Measurements from ENCODE around the gene GRIK4.

GRIK4 gene

DNA sequence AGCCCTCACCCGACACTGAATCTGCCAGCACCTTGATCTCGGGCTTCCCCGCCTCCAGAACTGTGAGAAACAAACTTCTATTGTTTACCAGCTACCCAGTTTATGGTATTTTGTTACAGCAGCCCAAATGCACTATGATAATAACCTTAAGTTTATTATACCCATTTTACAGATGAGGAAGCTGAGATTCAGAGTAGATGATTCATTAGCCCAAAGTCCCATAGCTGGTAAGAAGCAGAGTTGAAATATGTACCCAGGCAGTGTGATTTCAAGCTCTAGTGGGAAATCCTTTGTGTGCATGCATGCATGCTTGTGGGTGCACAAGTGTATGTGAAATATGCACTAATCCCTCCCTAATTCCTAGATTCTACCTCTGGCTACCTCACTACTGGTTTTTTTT lies 7.9 kb downstream of the GRIK4 start:
- no peaks in the 10 kb centered on the region for H3F3A ChIP-seq (ENCODE audit: low read depth)
- no peaks in the 10 kb centered on the region for H3K9me3 ChIP-seq (ENCODE audit: insufficient read depth, low read depth, low read length)
- no peak overlapping the region for H2AFZ ChIP-seq (ENCODE audit: low read length)
- no peaks in the 10 kb centered on the region for H4K20me1 ChIP-seq (ENCODE audit: insufficient read depth, low read length, poor library complexity, severe bottlenecking)
- no peak overlapping the region for H3K9ac ChIP-seq (ENCODE audit: low read depth, low read length, poor library complexity, severe bottlenecking)
- no peaks in the 10 kb centered on the region for H3K4me1 ChIP-seq (ENCODE audit: insufficient read depth, low read length, poor library complexity, severe bottlenecking)
- no peak overlapping the region for H3K4me3 ChIP-seq (ENCODE audit: low read length, poor library complexity, severe bottlenecking)
- no peak for TF ChIP-seq EZH2phosphoT487 (IDR thresholded peaks at IDR 0.05; ENCODE audit: borderline replicate concordance)
- no peak for TF ChIP-seq CTCF (conservative IDR thresholded peaks at IDR 0.05; ENCODE audit: low read length)
- no peaks in the 10 kb centered on the region for H3K79me2 ChIP-seq (ENCODE audit: insufficient read depth, low read length)
- no peak overlapping the region for H3K4me2 ChIP-seq (ENCODE audit: low read depth, low read length, poor library complexity, severe bottlenecking)
- H3K27me3 ChIP-seq (ENCODE audit: insufficient read depth, low read length, poor library complexity, severe bottlenecking): no peaks in the 10 kb centered on the region
- no peaks in the 10 kb centered on the region for H3K36me3 ChIP-seq (ENCODE audit: insufficient read depth, low read length)
- no peaks in the 10 kb centered on the region for H3K9me2 ChIP-seq (replicated peaks; ENCODE audit: low read depth, low read length)

GRCh38 chr11:120520091-120520822 lies 8.7 kb downstream of the GRIK4 start:
- Histone ChIP-seq H4K20me1 (ENCODE audit: insufficient read depth, low read length, poor library complexity, severe bottlenecking) (no peaks in the 10 kb centered on the region), H3K9me3 (ENCODE audit: insufficient read depth, low read depth, low read length) (no peaks in the 10 kb centered on the region), H3K36me3 (ENCODE audit: insufficient read depth, low read length) (no peaks in the 10 kb centered on the region), H3K79me2 (ENCODE audit: insufficient read depth, low read length) (no peaks in the 10 kb centered on the region), H3K4me2 (ENCODE audit: low read depth, low read length, poor library complexity, severe bottlenecking) (no peak overlapping the region), H3F3A (ENCODE audit: low read depth) (no peaks in the 10 kb centered on the region), H3K27me3 (ENCODE audit: insufficient read depth, low read length, poor library complexity, severe bottlenecking) (no peaks in the 10 kb centered on the region), H3K4me1 (ENCODE audit: insufficient read depth, low read length, poor library complexity, severe bottlenecking) (no peaks in the 10 kb centered on the region), H3K9me2 (replicated peaks; ENCODE audit: low read depth, low read length) (no peaks in the 10 kb centered on the region), H3K4me3 (ENCODE audit: low read length, poor library complexity, severe bottlenecking) (no peak overlapping the region), H2AFZ (ENCODE audit: low read length) (no peak overlapping the region), H3K9ac (ENCODE audit: low read depth, low read length, poor library complexity, severe bottlenecking) (no peak overlapping the region)
- TF ChIP-seq CTCF (conservative IDR thresholded peaks at IDR 0.05; ENCODE audit: low read length): no peak
- no peak for TF ChIP-seq EZH2phosphoT487 (IDR thresholded peaks at IDR 0.05; ENCODE audit: borderline replicate concordance)

DNA sequence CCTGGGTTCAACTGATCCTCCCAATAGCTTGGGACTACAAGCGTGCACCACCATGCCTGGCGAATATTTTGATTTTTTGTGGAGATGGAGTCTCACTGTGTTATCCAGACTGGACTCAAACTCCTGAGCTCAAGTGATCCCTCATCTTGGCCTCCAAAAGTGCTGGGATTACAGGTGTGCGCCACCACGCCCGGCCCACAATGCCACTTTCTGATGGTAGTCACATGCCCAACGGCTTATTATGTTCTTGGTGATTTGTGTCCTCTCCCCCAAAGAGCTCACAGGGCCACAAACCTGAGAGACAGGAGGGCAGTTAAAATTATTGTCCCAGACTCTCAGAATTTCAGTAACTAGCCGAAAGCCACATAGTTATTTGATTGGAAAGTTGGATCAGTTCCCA lies 9.6 kb downstream of the GRIK4 start:
- Histone ChIP-seq H3K9ac (ENCODE audit: low read depth, low read length, poor library complexity, severe bottlenecking) (no peak overlapping the region), H3K4me1 (ENCODE audit: insufficient read depth, low read length, poor library complexity, severe bottlenecking) (no peaks in the 10 kb centered on the region), H3F3A (ENCODE audit: low read depth) (no peaks in the 10 kb centered on the region), H3K79me2 (ENCODE audit: insufficient read depth, low read length) (no peaks in the 10 kb centered on the region), H3K4me3 (ENCODE audit: low read length, poor library complexity, severe bottlenecking) (no peak overlapping the region), H3K4me2 (ENCODE audit: low read depth, low read length, poor library complexity, severe bottlenecking) (no peak overlapping the region), H3K9me2 (replicated peaks; ENCODE audit: low read depth, low read length) (no peaks in the 10 kb centered on the region), H3K36me3 (ENCODE audit: insufficient read depth, low read length) (no peaks in the 10 kb centered on the region), H2AFZ (ENCODE audit: low read length) (no peak overlapping the region), H3K27me3 (ENCODE audit: insufficient read depth, low read length, poor library complexity, severe bottlenecking) (no peaks in the 10 kb centered on the region), H3K9me3 (ENCODE audit: insufficient read depth, low read depth, low read length) (no peaks in the 10 kb centered on the region), H4K20me1 (ENCODE audit: insufficient read depth, low read length, poor library complexity, severe bottlenecking) (no peaks in the 10 kb centered on the region)
- no peak for TF ChIP-seq CTCF (conservative IDR thresholded peaks at IDR 0.05; ENCODE audit: low read length)
- no peak for TF ChIP-seq EZH2phosphoT487 (IDR thresholded peaks at IDR 0.05; ENCODE audit: borderline replicate concordance)
